ENCODE results near the gene GBX1.
A peak's percentile ranks its signal among the peaks of the same experiment; 100 is the strongest.

GBX1 gene

GRCh38 chr7:151138153-151138851, 29.2 kb downstream of the GBX1 start:
- Histone ChIP-seq H3K9me3 (no peaks in the 10 kb centered on the region), H3K4me3 (ENCODE audit: low read depth, low read length) (no peak overlapping the region), H3K27me3 (no peaks in the 10 kb centered on the region), H3K36me3 (peaks cover 69% of the 10 kb centered on the region), H3K4me1 (peaks cover 10% of the 10 kb centered on the region; the same call in 1 of the 2 replicates)
- TF ChIP-seq, protein P1, sequence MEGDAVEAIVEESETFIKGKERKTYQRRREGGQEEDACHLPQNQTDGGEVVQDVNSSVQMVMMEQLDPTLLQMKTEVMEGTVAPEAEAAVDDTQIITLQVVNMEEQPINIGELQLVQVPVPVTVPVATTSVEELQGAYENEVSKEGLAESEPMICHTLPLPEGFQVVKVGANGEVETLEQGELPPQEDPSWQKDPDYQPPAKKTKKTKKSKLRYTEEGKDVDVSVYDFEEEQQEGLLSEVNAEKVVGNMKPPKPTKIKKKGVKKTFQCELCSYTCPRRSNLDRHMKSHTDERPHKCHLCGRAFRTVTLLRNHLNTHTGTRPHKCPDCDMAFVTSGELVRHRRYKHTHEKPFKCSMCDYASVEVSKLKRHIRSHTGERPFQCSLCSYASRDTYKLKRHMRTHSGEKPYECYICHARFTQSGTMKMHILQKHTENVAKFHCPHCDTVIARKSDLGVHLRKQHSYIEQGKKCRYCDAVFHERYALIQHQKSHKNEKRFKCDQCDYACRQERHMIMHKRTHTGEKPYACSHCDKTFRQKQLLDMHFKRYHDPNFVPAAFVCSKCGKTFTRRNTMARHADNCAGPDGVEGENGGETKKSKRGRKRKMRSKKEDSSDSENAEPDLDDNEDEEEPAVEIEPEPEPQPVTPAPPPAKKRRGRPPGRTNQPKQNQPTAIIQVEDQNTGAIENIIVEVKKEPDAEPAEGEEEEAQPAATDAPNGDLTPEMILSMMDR (IDR thresholded peaks at IDR 0.05; ENCODE audit: low read depth, low read length) = no peak
- DNase-seq = peak; percentile 24

DNA sequence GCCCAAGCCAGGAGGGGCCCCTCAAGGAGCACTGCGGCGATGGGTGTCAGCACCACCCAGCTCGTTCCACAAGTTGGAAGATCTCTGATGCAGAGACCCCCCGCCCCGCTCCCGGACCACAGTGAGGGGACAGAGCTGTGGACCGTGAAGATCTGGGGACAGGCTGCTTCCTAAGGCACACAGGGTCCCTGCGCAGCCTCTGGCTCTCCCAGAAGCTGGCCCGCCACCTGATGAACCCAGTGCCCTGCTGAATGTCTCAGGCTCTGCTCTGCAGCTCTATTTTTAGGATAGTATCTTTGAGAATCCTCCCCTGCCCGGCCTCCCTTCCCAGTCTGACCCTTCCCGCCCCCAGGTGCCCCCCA, 29.7 kb downstream of the GBX1 start:
- peak; percentile 14 for DNase-seq
- Histone ChIP-seq H3K9me3 (no peaks in the 10 kb centered on the region), H3K27me3 (no peaks in the 10 kb centered on the region), H3K36me3 (peaks cover 63% of the 10 kb centered on the region), H3K4me3 (ENCODE audit: low read depth, low read length) (no peak overlapping the region), H3K4me1 (peaks cover 5% of the 10 kb centered on the region; the same call in 1 of the 2 replicates)
- TF ChIP-seq, protein P1 (IDR thresholded peaks at IDR 0.05; ENCODE audit: low read depth, low read length) = no peak

DNA sequence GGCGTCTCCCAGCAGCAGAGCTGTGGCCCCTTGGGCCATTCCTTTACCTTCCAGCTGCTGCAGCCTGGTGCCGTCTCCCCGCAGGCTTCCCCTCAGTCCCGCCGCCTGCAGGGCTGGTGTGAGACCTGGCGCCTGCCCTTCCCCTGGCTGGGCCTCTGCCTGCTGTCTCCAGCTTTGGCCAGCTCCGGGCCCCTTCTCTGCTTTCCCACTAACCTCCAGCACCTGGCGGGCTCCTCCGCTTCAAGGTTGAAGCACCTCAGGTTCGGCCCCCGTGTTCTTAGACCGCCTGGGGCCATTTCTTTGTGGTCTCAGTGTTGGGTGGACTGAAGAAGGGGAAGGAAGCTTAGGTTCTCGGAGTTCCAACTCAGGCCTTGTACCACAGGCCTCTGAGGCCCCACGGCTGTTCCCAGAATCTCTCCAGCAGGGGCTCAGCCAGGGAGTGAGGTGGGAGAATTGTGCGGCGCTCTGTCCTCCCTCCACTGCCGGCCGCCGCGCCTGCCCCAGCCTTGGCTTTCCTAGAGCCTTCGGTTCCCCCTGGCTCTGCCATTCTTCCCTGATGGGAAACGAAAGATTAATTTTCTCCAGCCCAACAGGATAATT, 30.3 kb downstream of the GBX1 start:
- H3K4me1 ChIP-seq = no peaks in the 10 kb centered on the region
- H3K27me3 ChIP-seq = no peaks in the 10 kb centered on the region
- peaks cover 64% of the 10 kb centered on the region for H3K36me3 ChIP-seq
- H3K9me3 ChIP-seq = no peaks in the 10 kb centered on the region
- TF ChIP-seq, protein P1 (IDR thresholded peaks at IDR 0.05; ENCODE audit: low read depth, low read length) = no peak
- peak; percentile 37 for DNase-seq
- H3K4me3 ChIP-seq (ENCODE audit: low read depth, low read length) = no peak overlapping the region

- peak; percentile 7 for DNase-seq
- TF ChIP-seq, protein P1 (IDR thresholded peaks at IDR 0.05; ENCODE audit: low read depth, low read length) = no peak
- Histone ChIP-seq H3K36me3 (peaks cover 65% of the 10 kb centered on the region), H3K9me3 (no peaks in the 10 kb centered on the region), H3K4me3 (ENCODE audit: low read depth, low read length) (no peak overlapping the region), H3K4me1 (peaks cover 4% of the 10 kb centered on the region), H3K27me3 (no peaks in the 10 kb centered on the region)
Observed at GRCh38 chr7:151135866-151136843, 31.3 kb downstream of the GBX1 start.

GRCh38 chr7:151135525-151135845, 32.0 kb downstream of the GBX1 start:
- Histone ChIP-seq H3K4me1 (peaks cover 4% of the 10 kb centered on the region), H3K27me3 (no peaks in the 10 kb centered on the region), H3K4me3 (ENCODE audit: low read depth, low read length) (no peak overlapping the region), H3K9me3 (no peaks in the 10 kb centered on the region), H3K36me3 (peaks cover 69% of the 10 kb centered on the region)
- DNase-seq = peak; percentile 3
- TF ChIP-seq, protein P1 (IDR thresholded peaks at IDR 0.05; ENCODE audit: low read depth, low read length) = no peak

All from BE2C (cell line).